HCT116 (cell line): ENCODE data around the gene DYNLT4. TPM values are rescaled to one million over a fixed set of nuclear protein-coding genes. Genes with fewer than 3 reads are reported as not detected.

Experiments
- ATAC-seq: fragments of 200-7000 bp; cut with Tn5 transposase; 2 replicates; pipeline ENCODE4 v1.9.1; 2020; ENCODE audit warnings: mild to moderate bottlenecking, moderate library complexity
- BruUV-seq: library from RNA; stranded (reverse); fragments of 400-500 nt; replicated peaks from 2 replicates; lab custom pipeline; 2021; lab: Mats Ljungman, UMichigan
- CTCF ChIA-PET: fragments of 300-600 bp; sonication (Branson Sonifier 250); formaldehyde crosslinking; loops from one replicate; lab custom pipeline; 2021; ENCODE audit warnings: antibody characterized with exemption; lab: Charles Lee
- POLR2A ChIA-PET: fragments of 300-600, 350-600 bp; sonication (Branson Sonifier 250); formaldehyde crosslinking; loops from one replicate; lab custom pipeline; 2021; ENCODE audit warnings: antibody characterized with exemption; lab: Charles Lee
- RAD21 ChIA-PET, 2 experiments: fragments of 300-600 bp; sonication (Branson Sonifier 250); formaldehyde crosslinking; loops; one replicate each; lab custom pipeline; 2023; ENCODE audit warnings: low total read pairs in 2 of 2; ENCODE audit not compliant: uncharacterized antibody in 2 of 2, unreplicated experiment in 2 of 2, low non-redundant PET in 1 of 2; lab: Charles Lee
- DNase-seq: peaks from one replicate; pipeline ENCODE4 v3.0.0-alpha.2; 2010; ENCODE audit warnings: low read depth, low spot score
- H2AFZ ChIP-seq: fragments of 200-600 bp; shearing (Covaris generic), sonication (generic); 2 replicates; pipeline ENCODE4 v1.6.1; 2017; ENCODE audit warnings: low read depth, mixed run types, mixed read lengths, antibody characterized with exemption, low read length; ENCODE audit not compliant: poor library complexity, severe bottlenecking
- H3K27ac ChIP-seq: 2 replicates; pipeline ENCODE4 v1.5.1; 2012; ENCODE audit warnings: low read depth, low read length
- H3K27me3 ChIP-seq: fragments of 200-600 bp; sonication (generic); 2 replicates; pipeline ENCODE4 v1.6.1; 2016; ENCODE audit warnings: mixed run types, low read length, mixed read lengths; ENCODE audit not compliant: insufficient read depth
- H3K36me3 ChIP-seq, 2 experiments: fragments of 200-500 bp in 1 of 2; fragments of 200-600 bp in 1 of 2; sonication (Bioruptor generic) in 1 of 2; sonication (generic) in 1 of 2; 2 replicates each; pipeline versions ENCODE4 v1.5.1 to v1.6.1; 2014 to 2016; ENCODE audit warnings: low read length in 2 of 2, inconsistent platforms in 1 of 2, mixed read lengths in 1 of 2, mixed run types in 1 of 2; ENCODE audit not compliant: insufficient read depth in 2 of 2, control insufficient read depth in 1 of 2
- H3K4me1 ChIP-seq, 2 experiments: fragments of 200-600 bp in 1 of 2; sonication (generic) in 1 of 2; 2 replicates each; pipeline versions ENCODE4 v1.5.1 to v1.6.1; 2012 to 2017; ENCODE audit warnings: low read length in 2 of 2, inconsistent platforms in 1 of 2, mild to moderate bottlenecking in 1 of 2, mixed read lengths in 1 of 2, mixed run types in 1 of 2, moderate library complexity in 1 of 2; ENCODE audit not compliant: insufficient read depth in 2 of 2, control insufficient read depth in 1 of 2
- H3K4me2 ChIP-seq: fragments of 200-600 bp; sonication (generic); 2 replicates; pipeline ENCODE4 v1.6.1; 2017; ENCODE audit warnings: mixed run types, low read length, mixed read lengths
- H3K4me3 ChIP-seq, 2 experiments: fragments of 200-600 bp in 1 of 2; sonication (generic) in 1 of 2; replicated peaks in 1 of 2; 2 replicates each; pipeline ENCODE4 v1.5.1; 2011 to 2016; ENCODE audit warnings: low read length in 2 of 2, control low read depth in 1 of 2, low read depth in 1 of 2, mild to moderate bottlenecking in 1 of 2, mixed read lengths in 1 of 2, mixed run types in 1 of 2
- H3K79me2 ChIP-seq: fragments of 200-600 bp; sonication (generic); 2 replicates; pipeline ENCODE4 v1.6.1; 2017; ENCODE audit warnings: mild to moderate bottlenecking, mixed run types, low read length, moderate library complexity, mixed read lengths; ENCODE audit not compliant: insufficient read depth
- H3K9ac ChIP-seq: fragments of 200-600 bp; sonication (generic); 2 replicates; pipeline ENCODE4 v1.6.1; 2016; ENCODE audit warnings: low read length, mixed read lengths
- H3K9me2 ChIP-seq: fragments of 200-600 bp; sonication (generic), shearing (Covaris generic); 2 replicates; pipeline ENCODE4 v1.6.1; 2017; ENCODE audit warnings: mixed run types, mild to moderate bottlenecking, moderate library complexity; ENCODE audit not compliant: insufficient read depth
- H3K9me3 ChIP-seq, 2 experiments: fragments of 200-500 bp in 1 of 2; fragments of 200-600 bp in 1 of 2; sonication (Bioruptor generic) in 1 of 2; sonication (generic) in 1 of 2; 2 replicates each; pipeline ENCODE4 v1.6.1; 2014 to 2017; ENCODE audit warnings: low read length in 2 of 2, mixed read lengths in 2 of 2, inconsistent platforms in 1 of 2, low read depth in 1 of 2, mild to moderate bottlenecking in 1 of 2, mixed run types in 1 of 2, moderate library complexity in 1 of 2; ENCODE audit not compliant: control insufficient read depth in 1 of 2, insufficient read depth in 1 of 2
- H4K20me1 ChIP-seq: fragments of 200-600 bp; sonication (generic), shearing (Covaris generic); 2 replicates; pipeline ENCODE4 v1.6.1; 2017; ENCODE audit warnings: mixed run types, mild to moderate bottlenecking, moderate library complexity; ENCODE audit not compliant: insufficient read depth
- POLR2AphosphoS5 ChIP-seq: IDR thresholded peaks from 2 replicates; pipeline ENCODE4 v1.6.1; 2011; ENCODE audit warnings: mild to moderate bottlenecking, low read depth, low read length, moderate library complexity
- REST ChIP-seq: IDR thresholded peaks from 2 replicates; pipeline ENCODE4 v1.6.1; 2012; ENCODE audit warnings: low read depth
- ZBTB33 ChIP-seq: IDR thresholded peaks from 2 replicates; pipeline ENCODE4 v1.6.1; 2011; ENCODE audit warnings: mild to moderate bottlenecking, low read length, moderate library complexity; ENCODE audit not compliant: insufficient replicate concordance; ENCODE audit errors: extremely low read depth
- intact Hi-C: fragments of 100-400 bp; cut with micrococcal nuclease; formaldehyde crosslinking; loops from 2 replicates; pipeline ENCODE4 v1.10.0; 2022
- total RNA-seq: library from RNA; stranded (reverse); gene quantifications from one replicate; pipeline ENCODE4 v1.2.1, GENCODE V29; 2021; ENCODE audit not compliant: unreplicated experiment

The DYNLT4 gene
- total RNA-seq, 1 experiment from 2014 or later: 0.96 TPM

GRCh38 chr1:44819196-44819607, 12.1 kb upstream of the DYNLT4 start:
- RAD21 ChIA-PET: interaction anchor here (1.1 to 1.2 kb wide), 2 partner anchors 26 to 88 kb away, joined by 3 to 4 read pairs; no protein-coding TSS in a partner anchor
- peak; percentile 25 for ATAC-seq

More at GRCh38 chr1:44819196-44819607, 12.1 kb upstream of the DYNLT4 start:
- intact Hi-C loops: no loop called here
- POLR2A ChIA-PET: interaction anchor here (0.6 to 9.1 kb wide), 32 partner anchors 11 to 2000 kb away, joined by 3 to 200 read pairs (median 5); partner anchors contain the start of genes ARMH1, BEST4, BTBD19 and DYNLT4
- H3K9ac ChIP-seq: peak overlapping the region; percentile 62
- no peaks in the 10 kb centered on the region for H3K36me3 ChIP-seq
- peak overlapping the region; percentile 8 to 29; a peak in 3 of 4 replicates for H3K4me3 ChIP-seq
- TF ChIP-seq ZBTB33 (no peak), POLR2AphosphoS5 (no peak), REST (no peak)
- no peak overlapping the region for H2AFZ ChIP-seq
- peak overlapping the region; percentile 83 for H3K4me2 ChIP-seq
- H3K4me1 ChIP-seq: peaks cover 11 to 39% of the 10 kb centered on the region in 2 experiments
- no peaks in the 10 kb centered on the region for H3K27me3 ChIP-seq
- no TSS peak for BruUV-seq
- H3K9me3 ChIP-seq: no peaks in the 10 kb centered on the region
- H3K27ac ChIP-seq: peak overlapping the region; percentile 83
- H3K79me2 ChIP-seq: no peaks in the 10 kb centered on the region
- H3K9me2 ChIP-seq: no peaks in the 10 kb centered on the region
- no peaks in the 10 kb centered on the region for H4K20me1 ChIP-seq
- no peak for DNase-seq
- CTCF ChIA-PET: interaction anchor here (1.0 to 1.8 kb wide), 5 partner anchors 11 to 90 kb away, joined by 3 to 8 read pairs (median 4); partner anchors contain the start of genes PLK3 and RNU5D-1
